IPS-20b (cell line): ENCODE data around the gene COA8.

Experiments used
- H3K27ac ChIP-seq: one replicate; pipeline ENCODE4 v1.5.1; 2013; ENCODE audit warnings: low read length
- H3K27me3 ChIP-seq: 2 replicates; pipeline ENCODE4 v1.6.1; 2013; ENCODE audit warnings: mild to moderate bottlenecking, low read length, inconsistent platforms; ENCODE audit not compliant: insufficient read depth
- H3K36me3 ChIP-seq: 2 replicates; pipeline ENCODE4 v1.6.1; 2013; ENCODE audit warnings: low read depth, mild to moderate bottlenecking, inconsistent platforms, low read length, moderate library complexity; ENCODE audit not compliant: insufficient read depth
- H3K4me1 ChIP-seq: 2 replicates; pipeline ENCODE4 v1.6.1; 2013; ENCODE audit warnings: mild to moderate bottlenecking, control low read depth, inconsistent platforms, low read length, moderate library complexity; ENCODE audit not compliant: insufficient read depth
- H3K4me3 ChIP-seq: 2 replicates; pipeline ENCODE4 v1.5.1; 2013; ENCODE audit warnings: mild to moderate bottlenecking, low read length, inconsistent platforms
- H3K9ac ChIP-seq: 2 replicates; pipeline ENCODE4 v1.6.1; 2013; ENCODE audit warnings: low read depth, mild to moderate bottlenecking, inconsistent platforms, low read length, moderate library complexity
- H3K9me3 ChIP-seq: 2 replicates; pipeline ENCODE4 v1.6.1; 2013; ENCODE audit warnings: mild to moderate bottlenecking, low read depth, low read length, inconsistent platforms; ENCODE audit not compliant: insufficient read depth

COA8 gene

GRCh38 chr14:103558071-103558882 lies 4.5 kb upstream of the COA8 start:
- no peaks in the 10 kb centered on the region for H3K27me3 ChIP-seq
- no peak overlapping the region for H3K27ac ChIP-seq
- peaks cover 26% of the 10 kb centered on the region for H3K36me3 ChIP-seq

GRCh38 chr14:103559766-103560165 lies 3.0 kb upstream of the COA8 start:
- H3K4me1 ChIP-seq = 0 out of 2 replicates have a peak, but pooled peaks cover 3% of the 10 kb centered on the region
- H3K9ac ChIP-seq = no peak overlapping the region
- H3K4me3 ChIP-seq = no peak overlapping the region
- peaks cover 26% of the 10 kb centered on the region for H3K36me3 ChIP-seq
- H3K9me3 ChIP-seq = no peaks in the 10 kb centered on the region
- no peaks in the 10 kb centered on the region for H3K27me3 ChIP-seq
- no peak overlapping the region for H3K27ac ChIP-seq

More at GRCh38 chr14:103558071-103558882, 4.5 kb upstream of the COA8 start:
- no peak overlapping the region for H3K9ac ChIP-seq
- H3K4me1 ChIP-seq = no peaks in the 10 kb centered on the region
- no peak overlapping the region for H3K4me3 ChIP-seq
- H3K9me3 ChIP-seq = no peaks in the 10 kb centered on the region

DNA sequence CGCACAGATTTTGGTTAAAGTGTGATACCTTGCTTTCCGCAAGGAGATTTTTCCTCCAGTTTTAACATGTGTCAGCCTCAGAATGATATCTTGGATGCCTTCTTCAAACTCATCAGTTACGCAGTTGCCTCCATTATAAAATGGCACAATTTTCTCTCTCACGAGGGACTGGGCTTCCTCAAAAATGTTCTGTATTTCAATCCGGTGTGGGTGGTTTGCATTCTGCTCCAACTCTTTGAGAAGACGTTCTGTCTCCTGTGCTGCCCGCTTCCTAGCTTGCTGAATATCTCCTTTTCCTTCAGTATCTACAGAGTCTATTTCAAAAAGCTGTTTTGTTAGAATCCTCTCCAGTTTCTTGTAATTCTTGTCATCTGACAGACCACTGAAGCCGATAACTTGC lies 2.1 kb upstream of the COA8 start:
- H3K36me3 ChIP-seq = peaks cover 26% of the 10 kb centered on the region
- H3K27ac ChIP-seq = no peak overlapping the region
- peak overlapping the region; percentile 71; the same call in 1 of the 2 replicates for H3K9ac ChIP-seq
- H3K4me3 ChIP-seq = peak overlapping the region; percentile 84; the same call in 1 of the 2 replicates
- 0 out of 2 replicates have a peak, but pooled peaks cover 3% of the 10 kb centered on the region for H3K4me1 ChIP-seq
- H3K27me3 ChIP-seq = no peaks in the 10 kb centered on the region
- H3K9me3 ChIP-seq = no peaks in the 10 kb centered on the region

DNA sequence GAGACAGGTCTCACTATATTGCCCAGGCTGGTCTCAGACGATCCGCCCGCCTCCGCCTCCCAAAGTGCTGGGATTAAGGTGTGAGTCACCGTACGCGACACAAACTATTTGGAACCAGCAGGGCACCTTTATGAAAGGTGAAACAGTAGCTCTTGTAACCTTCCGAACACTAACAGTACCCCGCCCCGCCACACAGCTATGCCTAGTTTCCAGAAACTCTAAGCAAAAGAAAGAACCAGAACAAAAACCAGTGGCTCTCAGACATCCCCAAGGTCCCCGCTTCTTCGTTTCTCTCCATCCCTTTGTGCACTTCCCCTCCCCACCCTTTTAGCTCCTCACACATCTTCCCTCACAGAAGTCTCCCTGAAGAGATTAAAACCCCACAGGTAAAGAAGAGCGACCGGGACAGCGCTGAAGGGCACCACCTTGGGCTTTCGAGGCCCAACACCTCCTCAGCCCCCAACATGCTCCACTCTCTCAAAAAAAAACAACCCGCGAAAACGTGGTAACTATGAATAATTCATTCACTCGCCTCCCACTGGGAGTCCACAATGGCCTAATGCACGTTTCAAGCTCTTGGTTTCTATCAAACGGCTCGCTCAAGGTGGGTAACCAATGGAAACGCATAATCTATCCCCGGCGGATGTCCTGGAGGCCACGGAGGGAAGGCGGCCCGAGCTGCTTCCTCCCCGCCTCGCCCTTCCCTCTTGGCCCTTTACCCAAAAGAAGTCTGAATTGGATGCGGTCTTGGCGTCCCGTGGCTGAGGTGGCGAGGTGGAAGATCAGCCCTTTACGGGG lies 1.2 kb upstream of the COA8 start:
- H3K9ac ChIP-seq = peak overlapping the region; percentile 71
- H3K4me3 ChIP-seq = peak overlapping the region; percentile 84
- H3K27ac ChIP-seq = no peak overlapping the region
- peaks cover 26% of the 10 kb centered on the region for H3K36me3 ChIP-seq
- 0 out of 2 replicates have a peak, but pooled peaks cover 3% of the 10 kb centered on the region for H3K4me1 ChIP-seq
- H3K27me3 ChIP-seq = no peaks in the 10 kb centered on the region
- no peaks in the 10 kb centered on the region for H3K9me3 ChIP-seq

GRCh38 chr14:103562179-103562428 lies 656 bp upstream of the COA8 start:
- Histone ChIP-seq H3K27ac (no peak overlapping the region), H3K27me3 (no peaks in the 10 kb centered on the region), H3K9me3 (no peaks in the 10 kb centered on the region), H3K4me3 (peak overlapping the region; percentile 84), H3K9ac (peak overlapping the region; percentile 71), H3K4me1 (0 out of 2 replicates have a peak, but pooled peaks cover 3% of the 10 kb centered on the region), H3K36me3 (peaks cover 26% of the 10 kb centered on the region)

GRCh38 chr14:103563226-103563620 lies 463 bp downstream of the COA8 start:
- Histone ChIP-seq H3K27me3 (no peaks in the 10 kb centered on the region), H3K4me1 (0 out of 2 replicates have a peak, but pooled peaks cover 3% of the 10 kb centered on the region), H3K36me3 (peaks cover 24% of the 10 kb centered on the region), H3K9ac (peak overlapping the region; percentile 71; the same call in 1 of the 2 replicates), H3K27ac (no peak overlapping the region), H3K9me3 (no peaks in the 10 kb centered on the region), H3K4me3 (peak overlapping the region; percentile 84)

GRCh38 chr14:103563844-103564505 lies 1.2 kb downstream of the COA8 start:
- H3K27me3 ChIP-seq = no peaks in the 10 kb centered on the region
- no peak overlapping the region for H3K27ac ChIP-seq
- H3K4me1 ChIP-seq = 0 out of 2 replicates have a peak, but pooled peaks cover 3% of the 10 kb centered on the region
- no peaks in the 10 kb centered on the region for H3K9me3 ChIP-seq
- peak overlapping the region; percentile 71; the same call in 1 of the 2 replicates for H3K9ac ChIP-seq
- H3K36me3 ChIP-seq = peaks cover 17% of the 10 kb centered on the region
- peak overlapping the region; percentile 84 for H3K4me3 ChIP-seq

DNA sequence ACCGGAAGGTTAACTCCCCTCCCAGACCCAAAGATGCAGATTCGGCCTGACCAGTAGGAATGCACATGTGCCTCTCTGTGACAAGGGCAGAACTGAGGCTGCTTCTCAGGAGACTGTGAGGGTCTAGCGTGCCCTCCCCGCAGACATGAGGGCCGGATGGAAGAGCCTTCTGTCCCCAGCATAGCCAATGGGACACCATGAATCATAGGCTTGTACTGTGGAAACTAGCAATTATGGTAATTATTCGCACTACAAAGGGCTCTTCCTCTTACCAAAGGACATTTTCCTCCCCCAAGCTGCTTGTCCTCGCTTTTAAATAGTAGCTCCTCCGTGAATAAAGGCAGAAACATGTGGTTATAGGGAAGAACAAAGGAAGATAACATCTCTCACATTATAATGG lies 6.2 kb downstream of the COA8 start:
- H3K9ac ChIP-seq = peak overlapping the region; percentile 51; the same call in 1 of the 2 replicates
- H3K9me3 ChIP-seq = no peaks in the 10 kb centered on the region
- H3K36me3 ChIP-seq = peaks cover 14% of the 10 kb centered on the region
- H3K4me1 ChIP-seq = 0 out of 2 replicates have a peak, but pooled peaks cover 3% of the 10 kb centered on the region
- H3K4me3 ChIP-seq = no peak overlapping the region
- no peak overlapping the region for H3K27ac ChIP-seq
- no peaks in the 10 kb centered on the region for H3K27me3 ChIP-seq

DNA sequence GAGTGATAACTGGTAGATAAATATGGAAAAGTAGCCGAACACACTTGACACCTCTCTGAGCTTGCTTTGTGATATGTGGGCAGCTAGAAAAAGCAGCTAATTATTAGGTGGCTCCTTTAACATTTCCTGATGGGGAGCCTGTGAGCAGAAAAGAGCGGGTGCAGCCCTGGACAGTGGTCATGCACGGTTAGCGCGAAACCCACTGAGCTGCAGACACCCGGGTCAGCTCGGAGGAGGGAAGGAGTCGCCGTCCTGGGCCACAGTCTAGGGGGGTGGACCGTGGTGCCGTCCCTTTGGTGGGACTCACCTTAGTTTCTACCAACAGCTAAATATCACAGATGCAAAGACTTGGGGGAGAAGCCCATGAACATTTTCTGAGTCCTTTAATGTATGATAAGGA lies 6.6 kb downstream of the COA8 start:
- no peaks in the 10 kb centered on the region for H3K27me3 ChIP-seq
- H3K27ac ChIP-seq = no peak overlapping the region
- no peak overlapping the region for H3K9ac ChIP-seq
- no peaks in the 10 kb centered on the region for H3K9me3 ChIP-seq
- peaks cover 18% of the 10 kb centered on the region for H3K36me3 ChIP-seq
- H3K4me1 ChIP-seq = no peaks in the 10 kb centered on the region
- no peak overlapping the region for H3K4me3 ChIP-seq

GRCh38 chr14:103574104-103574503 lies 11.3 kb downstream of the COA8 start:
- H3K27ac ChIP-seq = no peak overlapping the region
- H3K36me3 ChIP-seq = peaks cover 32% of the 10 kb centered on the region
- H3K4me1 ChIP-seq = no peaks in the 10 kb centered on the region
- H3K9me3 ChIP-seq = no peaks in the 10 kb centered on the region
- H3K9ac ChIP-seq = no peak overlapping the region
- no peak overlapping the region for H3K4me3 ChIP-seq
- H3K27me3 ChIP-seq = no peaks in the 10 kb centered on the region

- no peak overlapping the region for H3K9ac ChIP-seq
- H3K4me1 ChIP-seq = no peaks in the 10 kb centered on the region
- H3K27ac ChIP-seq = no peak overlapping the region
- no peaks in the 10 kb centered on the region for H3K9me3 ChIP-seq
- no peak overlapping the region for H3K4me3 ChIP-seq
- peaks cover 32% of the 10 kb centered on the region for H3K36me3 ChIP-seq
- no peaks in the 10 kb centered on the region for H3K27me3 ChIP-seq
Measured at GRCh38 chr14:103574707-103575285, 12.0 kb downstream of the COA8 start.
